Mucosa of gallbladder (tissue), 1 donor: ENCODE results near the gene OMP. TPM values are rescaled to one million over a fixed set of nuclear protein-coding genes. Genes with fewer than 3 reads are reported as not detected.

Source experiments
- DNase-seq: peaks from one replicate; pipeline ENCODE4 v3.0.0-alpha.2; 2020; ENCODE audit warnings: low spot score
- total RNA-seq: library from RNA; stranded (reverse); gene quantifications from one replicate; pipeline ENCODE4 v1.2.1, GENCODE V29; 2021
- donor health status: DM: no; HTN: no; CAD: no.

The OMP gene
- total RNA-seq, 1 donor from 2014 or later = 10.4 TPM

- DNase-seq = no peak
Observed at GRCh38 chr11:77139201-77139600, 36.6 kb downstream of the OMP start.

- DNase-seq = no peak
Observed at GRCh38 chr11:77140231-77140851, 37.7 kb downstream of the OMP start.

GRCh38 chr11:77141034-77141433 is 38.4 kb downstream of the OMP start:
- DNase-seq = no peak

- no peak for DNase-seq
Observed at GRCh38 chr11:77141475-77141874, 38.8 kb downstream of the OMP start.

GRCh38 chr11:77142091-77142975 is 39.7 kb downstream of the OMP start:
- no peak for DNase-seq

- no peak for DNase-seq
Observed at GRCh38 chr11:77143405-77144020, 40.9 kb downstream of the OMP start.

- no peak for DNase-seq
Observed at GRCh38 chr11:77144196-77144856, 41.7 kb downstream of the OMP start.

- no peak for DNase-seq
Observed at GRCh38 chr11:77144857-77145428, 42.3 kb downstream of the OMP start.

- no peak for DNase-seq
Observed at GRCh38 chr11:77146261-77147035, 43.8 kb downstream of the OMP start.

GRCh38 chr11:77147036-77147315 is 44.3 kb downstream of the OMP start:
- no peak for DNase-seq

GRCh38 chr11:77147668-77148321 is 45.2 kb downstream of the OMP start:
- DNase-seq = no peak

- no peak for DNase-seq
Observed at GRCh38 chr11:77148963-77149715, 46.5 kb downstream of the OMP start.

GRCh38 chr11:77149716-77150392 is 47.2 kb downstream of the OMP start:
- DNase-seq = no peak

GRCh38 chr11:77150836-77151235 is 48.2 kb downstream of the OMP start:
- no peak for DNase-seq

GRCh38 chr11:77151804-77152509 is 49.3 kb downstream of the OMP start:
- DNase-seq = peak; percentile 36

- no peak for DNase-seq
Observed at GRCh38 chr11:77152846-77153245, 50.2 kb downstream of the OMP start.
